Activated CD4-positive, alpha-beta T cell treated with anti-CD3 and anti-CD28 coated beads, Interleukin-10, Interleukin-2, amounts not matched to agents 100 ng/mL and 50 ng/mL, durations not matched to agents 16 hours and 8 hours (primary cell): ENCODE data around the gene MND1.

Experiments
- DNase-seq: peaks from one replicate; pipeline ENCODE4 v3.0.0-alpha.2; 2020

Gene MND1

GRCh38 chr4:153347117-153347516 is 2.6 kb downstream of the MND1 start:
- no peak for DNase-seq

DNA sequence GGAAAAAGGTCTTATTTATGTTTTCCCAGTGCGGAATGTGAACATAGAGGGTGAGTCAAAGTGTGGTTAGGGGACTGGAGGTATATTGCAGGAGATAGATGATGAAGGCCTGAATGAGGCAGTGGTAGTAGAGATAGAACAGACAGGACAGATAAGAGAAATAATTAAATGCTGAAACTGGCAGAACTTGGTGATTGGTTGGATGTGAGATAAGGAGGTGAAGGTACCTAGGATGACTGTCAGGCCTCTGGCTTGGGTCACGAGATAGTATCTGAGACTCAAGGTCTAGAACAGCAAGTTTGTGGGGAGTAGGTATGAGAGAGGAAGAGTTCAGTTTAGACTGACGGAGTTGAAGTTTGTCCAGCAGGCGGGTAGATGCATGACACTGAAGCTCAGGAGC is 3.5 kb downstream of the MND1 start:
- no peak for DNase-seq

DNA sequence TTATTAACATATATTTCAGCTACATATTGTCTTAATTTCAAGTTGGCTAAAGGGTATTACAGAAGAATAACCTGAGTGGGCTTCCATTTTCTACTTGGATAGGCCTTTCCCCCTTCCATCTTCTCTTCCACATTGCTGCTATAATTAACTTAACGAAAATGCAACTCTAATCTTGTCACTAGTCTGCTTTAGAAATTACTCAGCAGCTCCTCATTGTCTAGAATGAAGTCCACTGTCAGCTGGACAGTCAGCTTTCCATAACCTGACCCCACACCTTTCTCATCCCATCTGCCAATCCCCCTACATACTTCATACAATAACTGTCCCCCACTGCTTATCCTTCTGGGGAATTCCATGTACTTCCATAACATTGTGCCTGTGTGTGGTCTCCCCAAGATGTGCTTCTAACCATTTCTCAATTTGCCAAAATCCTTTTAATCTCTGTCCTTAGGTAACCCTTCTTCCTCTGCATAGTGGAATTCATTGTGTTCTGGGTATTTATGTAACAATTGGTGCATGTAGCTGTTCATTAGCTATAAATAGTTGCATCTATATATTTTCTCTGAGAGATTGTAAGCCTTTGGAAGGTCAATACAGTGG is 4.8 kb downstream of the MND1 start:
- no peak for DNase-seq

DNA sequence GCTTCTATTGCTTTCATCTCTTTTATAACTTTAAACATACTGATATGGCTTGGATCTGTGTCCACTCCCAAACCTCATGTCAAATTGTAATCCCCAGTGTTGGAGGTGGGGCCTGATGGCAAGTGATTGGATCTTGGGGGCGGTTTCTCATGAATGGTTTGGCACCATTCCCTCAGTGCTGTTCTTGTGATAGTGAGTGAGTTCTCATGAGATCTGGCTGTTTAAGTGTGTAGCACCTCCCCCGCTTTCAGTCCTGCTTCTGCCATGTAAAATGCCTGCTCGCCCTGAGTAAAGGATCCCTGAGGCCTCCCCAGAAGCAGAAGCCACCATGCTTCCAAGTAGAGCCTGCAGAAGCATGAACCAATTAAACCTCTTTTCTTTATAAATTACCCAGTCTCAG is 17.7 kb downstream of the MND1 start:
- no peak for DNase-seq

DNA sequence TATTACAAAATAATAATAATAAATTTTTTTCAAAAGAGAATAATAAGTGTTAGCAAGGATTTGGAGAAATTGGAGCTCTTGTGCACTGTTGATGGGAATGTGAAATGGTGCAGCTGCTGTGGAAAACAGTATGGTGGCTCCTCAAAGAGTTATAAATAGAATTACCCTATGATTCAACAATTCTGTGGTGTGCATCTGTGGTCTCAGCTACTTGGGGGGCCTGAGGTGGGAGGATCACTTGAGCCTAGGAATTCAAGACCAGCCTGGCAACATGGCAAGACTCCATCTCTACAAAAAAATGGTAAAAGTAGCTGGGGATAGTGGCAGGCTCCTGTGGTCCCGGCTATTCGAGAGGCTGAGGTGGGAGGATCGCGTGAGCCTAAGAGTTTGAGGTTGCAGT is 19.6 kb downstream of the MND1 start:
- DNase-seq, result no peak

- no peak for DNase-seq
Observed at GRCh38 chr4:153365003-153365402, 20.5 kb downstream of the MND1 start.

DNA sequence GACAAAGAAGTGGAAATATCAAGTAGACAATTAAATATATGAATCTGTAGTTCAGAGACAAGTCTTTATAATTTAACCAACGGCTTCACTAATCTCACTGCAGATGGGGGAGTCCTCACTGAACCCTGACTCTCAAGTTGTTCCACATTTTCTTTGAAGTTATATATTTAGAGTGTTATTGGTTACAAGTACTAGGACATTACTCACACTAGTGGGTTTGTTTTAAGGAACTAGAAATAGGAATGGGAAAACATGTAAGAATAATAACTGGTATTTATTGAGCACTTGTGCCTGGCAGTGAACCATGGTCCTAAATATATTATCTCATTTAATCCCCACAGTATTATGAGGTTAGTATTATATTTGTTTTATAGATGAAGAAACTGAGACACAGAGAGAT is 22.0 kb downstream of the MND1 start:
- DNase-seq, result no peak

DNA sequence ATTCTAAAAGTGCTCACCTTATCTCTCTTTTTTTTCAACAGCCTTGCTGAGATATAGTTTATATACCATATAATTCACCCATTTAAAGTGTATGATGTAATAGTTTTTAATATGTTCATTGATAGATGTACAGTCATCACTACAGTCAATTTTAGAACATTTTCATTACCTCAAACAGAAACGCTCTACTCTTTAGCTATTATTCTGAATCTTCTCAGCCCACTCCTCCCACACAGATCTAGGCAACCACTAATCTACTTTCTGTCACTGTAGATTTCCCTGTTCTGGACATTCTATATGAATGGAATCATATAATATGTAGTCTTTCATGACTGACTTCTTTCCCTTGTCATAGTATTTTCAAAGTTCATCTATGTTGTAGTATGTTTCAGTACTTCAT is 22.6 kb downstream of the MND1 start:
- no peak for DNase-seq

- DNase-seq, result no peak
Observed at GRCh38 chr4:153369021-153369420, 24.5 kb downstream of the MND1 start.

DNA sequence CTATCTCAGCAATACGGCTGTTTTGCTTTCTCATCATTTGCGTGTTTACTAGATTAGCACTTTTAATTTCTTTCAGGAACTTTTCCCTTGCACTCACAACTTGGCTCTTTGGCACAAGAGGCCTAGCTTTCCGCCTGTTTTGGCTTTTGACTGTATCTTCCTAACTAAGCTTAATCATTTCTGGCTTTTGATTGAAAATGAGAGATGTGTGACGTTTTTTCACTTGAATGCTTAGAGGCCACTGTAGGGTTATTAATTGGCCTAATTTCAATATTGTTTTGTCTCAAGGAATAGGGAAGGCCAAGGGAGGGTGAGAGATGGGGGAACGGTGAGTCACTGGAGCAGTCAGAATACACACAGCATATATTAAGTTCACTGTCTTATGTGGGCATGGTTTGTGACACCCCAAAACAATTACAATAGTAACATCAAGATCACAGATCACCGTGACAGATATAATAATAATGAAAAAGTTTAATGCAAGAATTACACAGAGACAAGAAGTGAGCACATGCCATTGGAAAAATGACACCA is 27.3 kb downstream of the MND1 start:
- DNase-seq, result peak; percentile 62

DNA sequence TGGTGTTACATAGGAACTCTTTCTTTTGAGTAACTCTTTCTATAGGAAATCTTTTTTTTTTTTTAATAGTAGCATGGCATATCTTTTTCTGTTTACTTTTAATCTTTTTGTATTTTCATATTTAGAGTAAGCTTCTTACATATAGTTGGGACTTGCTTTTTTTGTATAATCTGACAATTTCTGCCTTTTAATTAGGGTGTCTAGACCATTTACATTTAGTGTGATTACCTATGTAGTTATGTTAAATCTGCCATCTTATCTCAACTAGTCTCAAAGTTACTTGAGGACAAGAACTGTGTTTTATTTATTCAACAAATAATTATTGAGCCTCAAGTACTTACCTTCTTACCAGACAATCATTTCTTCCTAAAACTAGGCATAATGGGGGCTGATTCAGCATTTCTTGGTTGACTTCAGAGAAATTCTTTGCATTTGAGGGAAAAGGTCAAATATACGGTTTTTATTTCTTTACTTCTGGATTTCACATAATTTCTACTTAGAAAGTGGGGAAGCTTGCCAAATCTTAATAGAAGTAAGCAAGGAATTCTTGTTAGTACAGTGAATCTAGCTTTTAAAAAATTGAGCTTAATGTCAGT is 28.6 kb downstream of the MND1 start:
- no peak for DNase-seq

GRCh38 chr4:153374442-153374841 is 30.0 kb downstream of the MND1 start:
- DNase-seq, result no peak

- no peak for DNase-seq
Observed at GRCh38 chr4:153375303-153375702, 30.8 kb downstream of the MND1 start.

DNA sequence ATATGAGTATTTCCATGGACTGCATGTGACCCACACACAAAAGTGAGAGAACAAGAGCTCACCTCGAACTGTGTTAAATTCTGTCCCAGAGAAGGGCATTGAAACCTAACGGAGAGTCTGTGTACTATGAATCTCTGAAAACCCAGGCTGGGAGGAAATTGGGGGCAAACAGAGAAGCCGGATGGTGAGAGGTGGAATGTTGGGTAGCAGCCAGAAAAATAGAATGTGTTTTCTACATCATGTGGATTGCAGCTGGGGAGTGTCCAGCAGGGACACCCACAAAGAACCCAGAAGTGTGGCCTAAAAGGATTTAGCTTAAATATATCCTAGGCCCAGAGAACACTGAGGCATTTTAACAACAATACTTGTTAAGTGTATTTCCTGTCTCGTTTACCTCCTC is 38.6 kb downstream of the MND1 start:
- DNase-seq, result no peak

- no peak for DNase-seq
Observed at GRCh38 chr4:153384160-153384559, 39.7 kb downstream of the MND1 start.

- no peak for DNase-seq
Observed at GRCh38 chr4:153385784-153386183, 41.3 kb downstream of the MND1 start.

- no peak for DNase-seq
Observed at GRCh38 chr4:153387981-153388380, 43.5 kb downstream of the MND1 start.

GRCh38 chr4:153393397-153393796 is 48.9 kb downstream of the MND1 start:
- DNase-seq, result no peak

DNA sequence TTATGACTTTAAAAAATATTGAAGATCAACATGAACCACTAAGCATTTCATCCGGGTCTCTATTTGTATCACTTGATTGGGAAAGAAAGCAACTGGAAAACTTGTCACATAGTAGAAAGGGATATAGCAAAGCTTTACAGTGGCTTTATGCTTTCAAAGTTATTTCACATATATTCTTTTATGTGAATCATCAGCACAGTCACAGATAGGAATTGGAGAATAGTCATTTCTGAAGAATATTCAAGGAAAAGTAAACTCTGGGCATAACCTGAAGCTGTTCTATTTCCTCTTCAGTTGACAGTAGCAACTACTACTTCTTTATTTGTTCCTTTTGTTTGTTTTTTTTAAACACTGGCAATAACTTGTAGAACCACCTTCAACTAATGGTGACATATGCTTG is 50.5 kb downstream of the MND1 start:
- DNase-seq, result no peak

DNA sequence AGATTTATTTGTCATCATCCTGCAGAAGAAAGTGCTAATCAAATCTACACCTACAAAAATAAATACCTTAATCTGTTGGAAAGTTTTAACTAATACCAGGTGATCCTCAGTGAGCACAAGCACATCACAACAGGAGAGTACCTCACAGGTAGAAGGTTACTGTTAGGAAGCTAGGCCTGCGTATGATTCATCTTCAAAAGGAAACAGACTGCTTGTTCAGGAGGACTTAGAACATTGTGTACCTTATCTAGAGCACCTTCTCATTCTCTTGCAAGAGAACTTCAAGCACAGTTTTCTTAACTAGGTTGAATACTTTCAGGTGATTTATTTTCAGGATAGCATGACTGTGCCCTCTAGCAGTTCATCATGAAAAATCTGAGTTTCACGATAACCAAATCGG is 54.2 kb downstream of the MND1 start:
- DNase-seq, result no peak

GRCh38 chr4:153399358-153399757 is 54.9 kb downstream of the MND1 start:
- no peak for DNase-seq

DNA sequence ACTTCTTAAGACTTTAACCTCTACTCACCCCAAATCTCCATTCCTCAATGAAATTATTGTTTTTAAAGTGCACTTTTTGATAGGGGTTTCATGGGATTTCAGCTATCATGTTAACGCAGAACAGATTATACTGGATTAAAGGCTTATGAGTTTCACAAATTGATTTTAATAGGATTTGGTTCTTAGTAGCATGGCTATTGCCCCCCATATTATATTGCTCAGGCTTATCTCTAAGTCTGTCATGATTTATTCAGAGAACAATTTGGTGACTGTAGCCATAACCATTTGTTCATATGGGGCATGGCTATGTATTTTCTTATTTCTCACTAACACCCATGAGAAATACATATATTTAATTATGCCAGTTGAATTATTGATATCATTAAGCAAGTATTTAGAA is 57.0 kb downstream of the MND1 start:
- no peak for DNase-seq

GRCh38 chr4:153402366-153402765 is 57.9 kb downstream of the MND1 start:
- no peak for DNase-seq

GRCh38 chr4:153403726-153404125 is 59.2 kb downstream of the MND1 start:
- no peak for DNase-seq

- no peak for DNase-seq
Observed at GRCh38 chr4:153407906-153408305, 63.4 kb downstream of the MND1 start.
